HepG2 (cell line): ENCODE results near the gene C20orf96. TPM values are rescaled to one million over a fixed set of nuclear protein-coding genes. Genes with fewer than 3 reads are reported as not detected.

Experiments used
- ARID3A ChIP-seq: IDR thresholded peaks from 2 replicates; pipeline ENCODE4 v1.6.1; 2012; ENCODE audit warnings: low read depth, low read length, improper control_type of control experiment
- ATF4 ChIP-seq, 2 experiments: fragments of 450-650 bp in 1 of 2; sonication (generic) in 1 of 2; formaldehyde crosslinking; IDR thresholded peaks; 2 replicates each; pipeline versions ENCODE4 v1.5.0 to v1.8.0; 2020 to 2022; ENCODE audit warnings: mild to moderate bottlenecking in 1 of 2, missing genetic modification reagents in 1 of 2
- CSRNP2 ChIP-seq: sonication (generic); formaldehyde crosslinking; conservative IDR thresholded peaks from 2 replicates; pipeline ENCODE4 v1.8.0; 2022; ENCODE audit warnings: low read depth, missing genetic modification reagents
- ETV6 ChIP-seq: sonication (generic); formaldehyde crosslinking; conservative IDR thresholded peaks from 2 replicates; pipeline ENCODE4 v1.4.0; 2020; ENCODE audit warnings: missing genetic modification reagents
- ZBTB8A ChIP-seq: sonication (generic); formaldehyde crosslinking; IDR thresholded peaks from 2 replicates; pipeline ENCODE4 v1.4.0; 2020; ENCODE audit warnings: mild to moderate bottlenecking, low read depth, missing genetic modification reagents, borderline replicate concordance
- ZFP37 ChIP-seq: sonication (generic); formaldehyde crosslinking; IDR thresholded peaks from 2 replicates; pipeline ENCODE4 v1.4.0; 2020; ENCODE audit warnings: missing genetic modification reagents, borderline replicate concordance
- ZNF280D ChIP-seq: sonication (generic); formaldehyde crosslinking; IDR thresholded peaks from 2 replicates; pipeline ENCODE4 v1.5.1; 2020; ENCODE audit warnings: mild to moderate bottlenecking, missing genetic modification reagents
- ZNF407 ChIP-seq: sonication (generic); formaldehyde crosslinking; IDR thresholded peaks from one replicate; pipeline ENCODE4 v1.5.1; 2020; ENCODE audit warnings: mild to moderate bottlenecking, missing genetic modification reagents; ENCODE audit errors: not compliant biosample characterization
- ZNF709 ChIP-seq: sonication (generic); formaldehyde crosslinking; IDR thresholded peaks from 2 replicates; pipeline ENCODE4 v1.5.0; 2020; ENCODE audit warnings: mild to moderate bottlenecking, missing genetic modification reagents
- ZNF776 ChIP-seq: sonication (generic); formaldehyde crosslinking; IDR thresholded peaks from 2 replicates; pipeline ENCODE4 v1.4.0; 2020; ENCODE audit warnings: mild to moderate bottlenecking, missing genetic modification reagents
- ZNF780A ChIP-seq: sonication (generic); formaldehyde crosslinking; IDR thresholded peaks from 2 replicates; pipeline ENCODE4 v1.8.0; 2022; ENCODE audit warnings: mild to moderate bottlenecking, missing genetic modification reagents, moderate library complexity
- polyA plus RNA-seq, 8 experiments: library from polyadenylated mRNA; depleted of rRNA in 3 of 8; stranded (reverse) in 7 of 8; unstranded in 1 of 8; fragments of >200 nt; fragmentation: Illumina TruSeq in 4 of 8; extraction: Trizol in 4 of 8; gene quantifications; 2 replicates each; pipeline versions ENCODE4 v1.2.1 to v1.2.3, GENCODE V29; 2011 to 2016; ENCODE audit warnings: low read depth in 4 of 8, missing spikeins in 1 of 8, mixed read lengths in 1 of 8; ENCODE audit not compliant: insufficient read depth in 1 of 8
- total RNA-seq, 5 experiments: library from RNA; depleted of rRNA; stranded (reverse); fragments of >200 nt; fragmentation: Illumina TruSeq; extraction: Trizol; gene quantifications; 2 replicates each; pipeline ENCODE4 v1.2.3, GENCODE V29; 2016; ENCODE audit warnings: low read depth in 1 of 5

C20orf96 gene
- total and polyA plus RNA-seq, 2 of the 13 experiments (the other 11 are each of a cell fraction or from before 2014, with no cell fraction given), result 3.8 to 20.6 TPM

GRCh38 chr20:330233-331149 lies 39.9 kb upstream of the C20orf96 start (continued):
- TF ChIP-seq ZNF776 (CRISPR knock-in tag), result no peak
- no peak for TF ChIP-seq ZFP37 (CRISPR knock-in tag)
- no peak for TF ChIP-seq ZBTB8A (CRISPR knock-in tag)
- TF ChIP-seq ZNF709 (CRISPR knock-in tag), result no peak
- TF ChIP-seq CSRNP2, result no peak
- no peak for TF ChIP-seq ARID3A
- TF ChIP-seq ATF4 (CRISPR knock-in tag; IDR thresholded peaks at IDR 0.05), result no peak
- TF ChIP-seq ETV6 (CRISPR knock-in tag), result no peak
- TF ChIP-seq ZNF407 (CRISPR knock-in tag), result no peak
- no peak for TF ChIP-seq ZNF280D
- TF ChIP-seq ZNF780A (CRISPR knock-in tag), result no peak
